HG03439 (cell line): ENCODE data around the gene CEP170.
"Not testable (repeated sequence)": the region's sequence is repeated elsewhere in the genome, so short reads cannot be mapped to it uniquely, and the experiment has no call there.

Source experiments
- ATAC-seq: cut with Tn5 transposase; IDR thresholded peaks from one replicate; pipeline ENCODE4 v1.9.1; 2021; ENCODE audit warnings: mild to moderate bottlenecking, moderate library complexity; ENCODE audit not compliant: unreplicated experiment

Gene CEP170

DNA sequence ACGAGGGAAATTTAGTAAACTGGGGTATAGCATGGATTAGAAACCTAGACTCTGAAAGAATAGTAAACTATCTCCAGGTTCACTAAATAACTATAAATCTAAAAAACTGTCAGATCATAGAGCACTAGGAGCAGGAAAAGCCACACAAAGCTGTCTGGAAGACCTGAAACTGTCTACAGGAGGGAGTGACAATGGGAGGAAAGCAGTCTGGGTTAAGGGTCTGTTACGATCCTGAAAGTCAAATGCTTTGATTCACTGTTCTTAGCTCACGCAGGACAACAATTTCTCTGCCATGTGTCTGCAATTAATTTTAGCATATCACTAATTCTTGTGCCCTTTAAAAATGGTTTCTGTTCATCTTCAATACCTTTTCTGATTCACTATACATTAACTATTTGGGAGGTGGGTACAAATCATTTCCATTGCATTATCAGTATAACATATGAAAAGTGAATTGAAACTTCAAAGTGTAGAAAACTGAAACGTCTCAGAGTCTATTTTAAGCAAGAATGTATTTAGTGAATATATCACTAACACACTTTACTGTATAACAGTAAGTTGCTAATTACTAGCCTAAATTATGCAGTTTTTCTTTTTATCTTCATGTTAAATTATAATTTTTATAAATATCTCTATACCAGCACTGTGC lies 18.4 kb downstream of the CEP170 start:
- ATAC-seq, result no peak

DNA sequence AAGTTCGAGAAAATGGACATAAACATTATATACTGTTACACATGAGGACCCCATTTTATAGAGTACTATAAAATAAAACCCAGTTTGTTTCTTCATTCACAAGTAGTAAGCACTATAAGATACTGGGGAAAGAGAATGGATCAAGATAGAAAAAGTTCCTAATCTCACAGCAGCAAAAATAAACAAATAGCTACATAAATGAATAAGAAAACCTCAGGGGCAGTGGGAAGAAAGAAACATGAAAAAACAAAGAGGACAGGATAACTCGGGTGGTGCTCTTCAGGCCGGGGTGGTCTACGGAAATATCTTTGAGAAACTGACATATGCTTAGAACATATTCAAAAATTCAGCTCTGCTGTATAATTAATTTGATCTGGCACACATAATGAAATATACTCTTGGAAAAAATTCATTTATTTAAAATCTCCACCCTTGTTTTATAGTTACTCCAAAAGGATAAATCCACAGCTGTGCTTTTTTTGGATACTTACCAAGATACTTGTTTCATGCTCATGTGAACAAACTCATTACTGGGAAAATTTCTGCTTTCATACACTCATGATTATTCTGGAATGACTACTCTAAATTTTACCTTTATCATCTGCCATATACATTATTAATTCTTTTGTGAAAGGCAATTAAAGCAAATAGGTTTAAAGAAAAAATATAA lies 20.0 kb downstream of the CEP170 start:
- no peak for ATAC-seq

DNA sequence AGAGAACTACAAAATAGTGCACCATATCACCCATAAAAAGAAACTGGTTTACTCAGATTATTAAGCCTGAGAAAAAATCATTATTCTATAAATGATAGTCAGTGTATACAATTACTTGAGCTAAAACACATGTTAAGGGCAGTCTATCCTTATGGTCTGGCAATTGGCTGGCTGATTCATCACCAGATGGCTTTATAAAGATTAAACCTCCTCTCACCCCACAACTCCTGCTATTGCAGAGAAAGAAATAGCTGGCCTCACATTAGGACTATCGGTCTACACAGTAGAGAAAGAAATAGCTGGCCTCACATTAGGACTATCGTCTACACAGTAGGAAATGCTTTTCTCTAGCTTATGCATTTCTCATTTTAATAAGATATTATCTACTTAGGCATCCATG lies 21.2 kb downstream of the CEP170 start:
- ATAC-seq, result no peak

DNA sequence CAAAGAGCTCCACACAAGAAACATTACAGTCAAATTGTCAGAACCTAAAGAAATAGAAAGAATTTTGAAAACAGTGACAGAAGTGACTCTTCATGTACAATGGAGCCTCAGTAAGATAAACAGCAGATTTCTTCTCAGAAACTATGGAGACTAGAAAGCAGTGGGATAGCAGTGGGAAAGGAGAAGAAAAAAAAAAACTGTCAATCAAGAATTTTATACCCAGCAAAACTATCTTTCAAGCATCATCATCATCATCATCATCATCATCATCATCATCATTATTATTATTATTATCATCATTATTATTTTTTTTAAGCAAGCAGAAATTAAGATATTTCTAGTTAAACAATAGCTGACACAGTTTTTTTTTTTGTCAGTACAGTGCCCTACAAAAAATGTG lies 24.2 kb downstream of the CEP170 start:
- ATAC-seq, result no peak

DNA sequence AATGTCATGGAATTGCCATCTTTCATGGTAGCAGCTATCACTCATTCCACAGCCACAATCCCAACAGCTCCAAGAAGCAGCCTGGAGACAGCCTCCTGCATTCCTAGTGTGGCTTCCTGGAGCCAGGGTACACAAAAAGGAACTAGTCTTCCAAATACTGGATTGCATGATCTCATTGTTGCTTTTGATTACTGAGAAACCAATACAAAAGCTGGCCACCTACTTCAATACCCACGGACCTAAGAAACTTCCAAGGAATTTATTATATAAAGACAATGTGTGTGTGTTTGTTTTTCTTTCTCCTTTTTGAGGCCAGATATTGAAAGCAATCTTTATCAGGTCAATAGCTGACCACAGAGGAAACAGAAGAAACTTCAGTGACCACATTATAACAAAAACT lies 25.6 kb downstream of the CEP170 start:
- no peak for ATAC-seq

DNA sequence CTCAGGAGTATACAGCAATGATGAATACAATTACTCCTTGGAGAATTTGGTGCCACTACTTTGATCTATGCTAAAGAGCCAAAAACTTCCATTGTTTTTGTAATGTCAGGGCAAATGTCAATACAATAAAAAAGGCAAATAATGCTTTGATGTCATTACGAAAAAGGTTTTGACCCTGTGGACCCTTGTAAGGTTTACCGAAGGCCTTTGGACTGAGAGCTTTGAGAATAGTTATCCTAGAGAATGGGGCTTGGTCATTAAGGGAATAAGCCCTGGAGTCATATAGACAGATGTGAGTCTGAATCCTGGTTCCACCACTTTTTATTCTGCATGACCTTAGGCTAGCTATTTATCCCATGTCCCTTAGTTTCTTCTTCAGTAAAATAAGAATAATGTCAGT lies 27.5 kb downstream of the CEP170 start:
- ATAC-seq, result no peak

DNA sequence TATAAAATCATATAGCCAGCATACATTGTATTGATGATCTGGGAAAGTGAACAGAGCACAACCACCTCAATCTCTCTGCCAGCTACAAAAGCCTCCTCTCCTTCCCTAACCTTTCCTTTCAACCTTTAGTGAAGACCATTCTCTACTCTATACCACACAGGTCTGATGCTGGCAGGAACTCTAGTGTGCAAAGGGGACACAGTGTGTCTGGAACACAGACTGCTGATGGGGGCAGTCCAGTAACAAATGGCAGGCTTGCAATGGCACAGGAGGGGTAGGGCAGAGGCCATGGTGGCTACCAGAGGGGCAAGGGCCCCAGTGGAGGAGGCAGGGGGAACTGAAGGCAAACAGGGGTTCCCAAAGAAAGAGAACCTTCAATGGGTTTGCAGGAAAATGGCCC lies 37.0 kb downstream of the CEP170 start:
- no peak for ATAC-seq

DNA sequence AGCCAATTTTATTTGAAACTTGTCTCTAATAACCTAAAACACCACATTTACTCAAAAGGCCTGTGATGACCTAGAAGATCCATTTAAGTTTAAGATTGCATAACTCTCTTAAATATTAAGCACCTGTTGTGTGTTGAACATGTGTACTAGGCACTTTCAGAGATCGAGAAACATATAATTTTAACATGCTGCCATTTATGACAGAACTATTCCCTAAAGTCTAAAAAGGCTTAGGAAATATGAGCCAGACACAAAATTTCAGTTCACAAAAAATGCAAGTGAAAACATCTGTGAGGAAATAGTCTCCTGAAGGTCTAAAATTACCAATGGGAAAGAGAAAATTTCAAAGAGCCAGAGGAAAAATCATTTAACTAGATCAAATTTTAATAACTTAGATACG lies 37.7 kb downstream of the CEP170 start:
- no peak for ATAC-seq

DNA sequence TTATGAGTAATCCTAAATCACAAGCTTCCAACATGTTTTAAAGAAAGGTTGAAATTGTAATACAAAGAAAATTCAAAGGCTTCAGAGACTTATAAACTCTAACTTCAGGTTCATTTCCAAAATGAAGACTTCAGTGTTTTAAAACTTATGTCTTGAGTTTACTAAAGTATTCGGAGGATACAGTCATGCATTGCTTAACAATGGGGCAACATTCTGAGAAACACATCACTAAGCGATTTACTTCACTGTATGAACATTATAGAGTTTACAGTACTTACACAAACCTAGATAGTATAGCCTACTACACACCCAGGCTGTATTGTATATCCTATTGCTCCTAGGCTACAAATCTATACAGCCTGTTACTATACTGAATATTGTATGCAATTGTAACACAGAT lies 38.3 kb downstream of the CEP170 start:
- ATAC-seq, result no peak

DNA sequence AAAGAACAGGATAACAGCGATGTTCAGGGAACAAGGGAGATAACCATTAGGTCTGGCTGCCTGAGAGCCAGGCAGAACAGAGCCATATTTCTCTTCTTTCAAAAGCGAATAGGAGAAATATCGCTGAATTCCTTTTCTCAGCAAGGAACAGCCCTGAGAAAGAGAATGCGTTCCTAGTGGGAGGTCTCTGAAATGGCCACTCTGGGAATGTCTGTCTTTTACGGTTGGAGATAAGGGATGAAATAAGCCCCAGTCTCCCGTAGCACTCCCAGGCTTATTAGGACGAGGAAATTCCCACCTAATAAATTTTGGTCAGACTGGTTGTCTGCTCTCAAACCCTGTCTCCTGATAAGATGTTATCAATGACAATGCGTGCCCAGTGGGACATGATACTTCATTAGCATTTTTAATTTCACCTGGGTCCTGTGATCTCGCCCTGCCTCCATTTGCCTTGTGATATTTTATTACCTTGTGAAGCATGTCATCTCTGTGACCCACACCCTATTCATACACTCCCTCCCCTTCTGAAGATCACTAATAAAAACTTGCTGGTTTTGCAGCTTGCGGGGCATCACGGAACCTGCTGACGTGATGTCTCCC lies 39.7 kb downstream of the CEP170 start:
- not testable (repeated sequence) for ATAC-seq

DNA sequence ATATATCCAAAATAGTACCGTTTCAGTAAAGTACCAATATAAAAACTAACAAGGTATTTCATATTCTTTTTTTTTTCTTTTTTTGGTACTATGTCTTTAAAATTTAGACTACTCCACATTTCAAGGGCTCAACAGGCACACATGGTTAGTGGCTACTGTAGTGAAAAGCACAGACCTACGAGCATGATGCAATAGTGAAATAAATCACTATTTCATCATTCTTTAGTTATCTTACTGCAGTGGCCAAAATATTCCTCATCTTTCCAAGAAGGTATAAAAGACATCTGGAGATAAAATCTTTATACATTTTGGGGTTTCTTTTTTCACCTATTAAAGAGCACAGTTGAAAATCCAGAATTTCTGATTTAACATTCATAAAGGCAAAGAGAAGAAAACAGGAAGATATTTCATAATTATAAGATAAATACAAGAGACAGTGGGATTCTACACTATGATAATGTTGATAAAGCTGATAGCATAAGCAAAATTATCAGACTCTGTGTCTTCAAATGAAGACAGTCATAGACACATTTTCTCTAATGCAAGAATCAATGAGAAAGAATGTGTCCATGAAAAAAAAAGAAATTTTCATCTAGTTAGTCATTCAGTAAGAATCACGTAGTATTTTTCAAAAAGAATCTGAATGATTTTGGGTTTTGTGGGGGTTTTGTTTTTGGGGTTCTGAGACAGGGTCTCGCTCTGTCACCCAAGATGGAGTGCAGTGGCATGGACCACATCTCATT lies 41.9 kb downstream of the CEP170 start:
- no peak for ATAC-seq

DNA sequence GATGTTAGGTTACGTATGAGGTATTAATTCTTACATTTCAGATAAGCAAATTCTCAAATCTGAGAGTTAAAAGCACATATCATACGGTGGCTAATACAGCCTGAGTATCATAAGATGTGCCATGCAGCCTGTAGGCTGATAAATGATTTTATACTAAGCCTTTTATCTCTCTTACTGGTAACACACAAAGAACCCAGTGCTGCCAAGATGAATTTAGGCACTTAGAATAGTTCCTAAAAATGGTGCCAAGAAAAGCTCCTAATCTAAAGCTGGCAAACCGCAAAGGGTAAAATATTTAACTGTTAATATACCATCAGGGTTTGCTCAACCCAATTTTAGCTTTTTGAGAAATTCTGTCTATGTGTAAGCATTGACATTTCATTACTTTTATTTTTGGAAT lies 43.1 kb downstream of the CEP170 start:
- not testable (repeated sequence) for ATAC-seq

DNA sequence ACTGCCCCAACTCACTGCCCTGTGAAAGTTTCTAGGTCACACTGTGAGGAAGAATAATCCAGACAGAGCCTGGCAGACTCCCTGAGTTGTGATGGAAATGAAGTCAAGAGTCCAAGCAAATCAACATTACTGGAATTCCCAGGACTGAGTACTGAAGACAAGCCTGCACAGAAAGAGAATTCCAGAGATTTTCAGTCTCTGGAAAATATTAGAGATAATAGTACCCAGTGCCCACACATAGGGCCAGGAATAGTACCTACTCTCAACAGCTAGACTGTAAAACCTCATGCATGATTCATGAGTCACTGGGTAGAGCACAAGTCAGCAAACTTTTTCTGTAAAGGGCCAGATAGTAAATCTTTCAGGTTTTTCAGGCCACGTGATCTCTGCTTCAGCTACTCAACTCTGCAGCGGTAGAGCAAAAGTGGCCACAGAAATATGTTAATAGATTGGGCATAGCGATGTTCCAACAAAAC lies 50.0 kb downstream of the CEP170 start:
- ATAC-seq, result not testable (repeated sequence)

DNA sequence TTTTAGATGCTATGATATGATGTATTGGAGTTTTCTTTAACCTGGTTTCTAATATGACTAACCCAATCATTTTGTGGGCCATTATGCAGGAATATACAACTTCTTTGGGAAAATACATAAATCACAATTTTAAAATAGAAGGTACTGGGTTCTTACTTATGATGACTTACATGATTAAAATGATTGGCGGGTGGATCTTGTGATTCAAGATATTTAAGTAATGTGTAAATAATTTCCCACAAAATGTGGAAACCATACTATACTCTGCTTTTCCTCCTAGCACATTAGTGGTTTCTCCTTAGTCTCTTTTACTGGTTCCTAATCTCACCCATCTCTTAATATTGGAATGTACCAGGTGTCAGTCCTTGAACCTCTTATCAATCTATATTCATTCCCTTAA lies 50.7 kb downstream of the CEP170 start:
- not testable (repeated sequence) for ATAC-seq

DNA sequence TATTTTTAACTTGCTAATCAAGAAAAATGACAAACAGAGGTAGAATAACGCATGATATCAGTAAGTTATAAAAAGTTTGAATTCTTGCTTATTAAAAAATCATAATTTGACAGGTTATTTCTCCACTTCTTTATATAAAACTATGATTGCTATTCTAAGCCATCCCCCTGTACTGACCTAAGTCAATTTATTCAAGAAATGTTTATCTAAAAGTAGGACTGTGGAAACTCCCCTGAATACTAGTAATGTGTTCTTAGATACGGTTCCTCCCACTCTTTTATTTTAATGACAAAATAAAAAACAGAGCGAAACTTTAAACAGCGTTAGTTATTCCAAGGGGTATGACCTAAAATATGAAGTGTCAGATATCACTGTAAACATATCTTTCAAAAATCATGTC lies 51.9 kb downstream of the CEP170 start:
- not testable (repeated sequence) for ATAC-seq

DNA sequence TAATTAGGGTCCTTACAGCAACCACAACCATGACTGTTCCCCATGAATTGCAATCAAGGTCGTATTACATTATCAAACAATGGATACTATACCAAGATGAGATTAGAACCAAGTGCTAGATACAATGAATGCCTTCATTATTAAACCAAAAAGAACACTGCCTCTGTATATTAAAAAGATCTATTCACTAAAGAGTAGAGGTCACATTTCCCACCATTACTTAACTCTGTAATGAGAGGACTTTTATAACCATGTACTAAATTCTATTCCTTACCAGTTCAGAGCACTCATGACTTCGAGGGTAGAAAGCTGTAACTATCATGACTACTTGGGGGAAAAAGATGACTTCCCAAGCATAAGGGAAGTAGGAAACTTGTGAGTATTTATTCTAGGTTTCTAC lies 53.8 kb downstream of the CEP170 start:
- not testable (repeated sequence) for ATAC-seq

DNA sequence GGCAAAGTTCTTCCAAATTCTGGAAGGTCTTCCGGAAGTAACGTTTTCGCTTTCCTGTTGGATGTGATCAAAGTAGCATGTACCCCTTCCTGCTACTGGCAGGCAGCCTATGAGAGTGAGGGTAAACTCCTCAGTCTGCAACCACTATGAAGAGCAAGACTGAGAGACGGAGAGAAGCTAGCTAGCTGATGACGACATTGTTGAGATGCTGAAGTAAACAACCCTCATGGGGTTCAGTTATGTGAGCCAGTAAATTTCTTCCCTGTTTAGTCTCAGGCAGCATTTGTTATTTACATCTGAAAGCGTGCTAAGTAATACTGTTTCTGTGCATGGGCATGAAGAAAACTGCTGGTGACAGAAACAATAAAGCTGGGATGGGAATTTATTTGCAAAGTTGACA lies 57.6 kb downstream of the CEP170 start:
- ATAC-seq, result not testable (repeated sequence)

DNA sequence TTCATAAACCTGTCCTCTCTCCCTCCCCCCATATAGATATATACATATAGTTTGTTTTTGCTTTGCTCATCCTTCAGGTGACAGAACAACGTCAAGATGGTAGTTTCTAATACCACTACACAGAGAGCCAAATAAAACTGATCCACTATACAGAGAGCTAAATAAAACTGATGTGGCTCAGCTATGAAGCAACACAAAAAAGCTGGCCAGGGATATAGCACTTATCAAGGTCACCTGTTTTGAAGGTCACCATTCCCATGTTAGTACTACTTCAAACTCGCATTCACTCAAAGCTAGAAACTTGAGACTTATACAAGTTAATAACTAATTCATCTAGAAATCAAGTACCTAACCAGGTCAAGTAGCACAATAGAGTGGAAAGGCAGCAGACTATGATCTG lies 61.8 kb downstream of the CEP170 start:
- ATAC-seq, result not testable (repeated sequence)

DNA sequence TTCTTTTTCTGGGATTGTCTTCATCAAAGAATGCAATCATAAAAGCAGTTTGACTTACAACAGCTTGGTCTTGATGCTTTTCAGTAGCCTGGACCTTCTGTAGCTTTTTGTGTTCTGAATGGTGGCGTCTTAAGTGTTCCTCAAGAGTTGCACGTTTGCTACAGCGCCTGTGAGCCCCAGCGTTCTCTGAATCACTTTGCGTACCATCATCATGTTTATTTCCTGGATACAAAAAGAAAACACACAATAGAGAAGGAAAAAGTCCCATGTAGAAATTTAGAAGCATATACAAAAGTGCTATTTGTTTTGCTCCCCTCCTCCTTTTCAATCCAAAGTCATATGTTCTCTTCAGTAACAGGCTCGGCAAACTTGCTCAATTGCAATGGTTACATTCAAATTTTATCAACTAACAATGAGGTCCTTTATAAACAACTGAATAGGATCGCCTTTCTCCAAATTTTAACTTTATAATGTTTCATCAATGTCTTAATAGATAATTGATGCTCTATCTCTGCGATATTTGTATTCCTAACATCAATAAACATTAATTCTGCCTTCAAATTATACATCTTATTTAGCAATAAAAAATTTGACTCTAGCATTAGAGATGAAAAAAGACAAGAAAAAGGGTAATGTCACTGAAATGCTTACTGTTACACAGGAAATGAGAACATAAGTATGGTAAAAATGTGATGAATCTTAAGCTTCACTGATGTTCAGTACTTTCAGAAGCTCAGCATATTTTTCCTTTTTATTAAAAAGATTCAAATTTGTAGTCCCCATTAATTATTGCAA lies 68.7 kb downstream of the CEP170 start:
- ATAC-seq, result not testable (repeated sequence)

DNA sequence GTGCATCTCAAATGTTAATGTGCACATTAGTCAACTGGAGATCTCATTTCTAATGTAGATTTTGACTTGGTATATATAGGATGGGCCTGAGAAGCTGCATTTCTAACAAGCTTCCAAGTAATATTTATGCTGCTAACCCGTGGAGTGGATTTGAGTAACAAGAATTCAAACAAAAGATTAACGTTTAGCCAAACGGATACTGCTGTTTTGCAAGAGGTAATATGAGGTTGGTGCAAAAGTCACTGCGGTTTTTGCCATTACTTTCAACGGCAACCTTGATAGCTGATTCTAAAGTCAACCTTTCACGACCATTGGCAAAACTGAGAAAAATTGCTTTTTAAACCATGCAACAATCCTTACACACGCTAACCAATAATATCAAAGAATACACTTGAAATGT lies 70.3 kb downstream of the CEP170 start:
- ATAC-seq, result not testable (repeated sequence)

DNA sequence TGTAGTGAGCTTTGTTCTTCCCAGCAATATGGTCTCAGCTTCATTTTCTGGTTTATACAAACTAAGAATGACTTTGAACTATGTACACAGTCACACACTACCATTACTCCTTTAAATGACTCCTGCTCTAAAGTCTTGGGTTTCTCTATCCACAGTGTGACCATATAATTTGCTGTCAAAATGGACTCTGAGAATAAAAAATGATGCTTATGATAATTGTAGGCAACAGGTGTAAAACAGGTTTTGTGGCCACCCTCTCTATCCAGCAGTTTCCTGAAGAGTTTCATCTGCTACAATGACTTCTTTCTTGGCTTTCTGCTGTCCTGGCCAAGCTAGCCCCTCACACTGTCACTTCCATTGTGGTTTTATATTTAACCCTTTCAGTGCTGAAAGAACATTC lies 71.4 kb downstream of the CEP170 start:
- not testable (repeated sequence) for ATAC-seq
